HG02588 (cell line): ENCODE measurements around the gene MELK.
A peak's percentile ranks its signal among the peaks of the same experiment; 100 is the strongest.
"Not testable (repeated sequence)": the region's sequence is repeated elsewhere in the genome, so short reads cannot be mapped to it uniquely, and the experiment has no call there.

Source experiments
- ATAC-seq: cut with Tn5 transposase; IDR thresholded peaks from one replicate; pipeline ENCODE4 v1.9.1; 2021; ENCODE audit warnings: mild to moderate bottlenecking, moderate library complexity; ENCODE audit not compliant: unreplicated experiment

MELK gene

DNA sequence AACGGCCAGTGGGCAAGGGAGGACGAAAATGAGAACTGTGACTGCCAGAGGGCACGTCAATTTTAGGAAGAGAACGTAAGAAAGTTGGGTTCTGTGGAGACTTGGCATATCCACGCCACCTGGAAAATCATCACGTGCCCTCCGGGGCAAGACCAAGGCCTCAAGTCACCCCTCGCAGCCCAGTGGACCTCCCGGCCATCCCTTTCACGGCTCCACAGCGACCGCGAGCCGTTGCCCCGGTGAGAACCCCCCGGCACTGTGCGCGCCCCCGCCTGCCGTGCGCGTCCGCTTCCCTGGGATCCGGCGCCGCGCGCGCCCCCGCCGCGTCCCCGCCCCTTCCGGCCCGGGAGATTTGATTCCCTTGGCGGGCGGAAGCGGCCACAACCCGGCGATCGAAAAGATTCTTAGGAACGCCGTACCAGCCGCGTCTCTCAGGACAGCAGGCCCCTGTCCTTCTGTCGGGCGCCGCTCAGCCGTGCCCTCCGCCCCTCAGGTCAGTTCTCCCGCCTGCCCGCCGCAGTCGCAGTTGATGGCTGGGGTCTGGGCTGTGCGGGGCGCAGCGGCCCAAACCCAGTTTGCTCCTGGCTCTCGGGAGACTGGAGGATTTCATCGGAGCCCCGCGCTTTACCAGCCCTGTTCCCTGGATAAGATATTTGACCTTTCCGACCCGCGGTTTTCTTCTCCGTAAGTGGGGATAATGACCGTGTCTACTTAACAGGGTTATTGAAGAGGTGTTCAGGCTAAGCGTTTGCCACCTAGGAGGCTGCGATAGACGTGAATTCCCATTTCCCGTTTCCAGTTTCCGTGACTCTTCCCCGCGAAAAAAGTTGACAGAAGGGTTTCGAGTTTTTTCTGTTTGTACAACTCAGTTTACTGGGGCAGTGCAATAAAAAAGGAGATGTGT is at the start of gene MELK:
TSS of gene MELK (plus strand) at position 381 of the 904 bp plus-strand sequence. CDS start 8,787 bp downstream, outside the sequence.
- ATAC-seq: peak; percentile 68

- no peak for ATAC-seq
Measured at GRCh38 chr9:36530224-36530623, 42.5 kb upstream of the MELK start.

GRCh38 chr9:36532353-36532752 is 40.3 kb upstream of the MELK start:
- ATAC-seq: no peak

DNA sequence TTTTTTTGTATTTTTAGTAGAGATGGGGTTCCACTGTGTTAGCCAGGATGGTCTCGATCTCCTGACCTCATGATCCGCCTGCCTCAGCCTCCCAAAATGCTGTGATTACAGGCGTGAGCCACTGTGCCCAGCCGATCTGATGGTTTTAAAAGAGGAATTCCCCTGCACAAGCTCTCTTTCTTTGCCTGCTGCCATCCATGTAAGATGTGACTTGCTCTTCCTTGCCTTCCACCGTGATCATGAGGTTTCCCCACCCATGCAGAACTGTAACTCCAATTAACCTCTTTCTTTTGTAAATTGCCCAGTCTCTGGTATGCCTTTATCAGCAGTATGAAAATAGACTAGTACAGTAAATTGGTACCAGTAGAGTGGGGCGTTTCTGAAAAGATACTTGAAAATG is 39.0 kb upstream of the MELK start:
- ATAC-seq: not testable (repeated sequence)

GRCh38 chr9:36535107-36535506 is 37.6 kb upstream of the MELK start:
- no peak for ATAC-seq

DNA sequence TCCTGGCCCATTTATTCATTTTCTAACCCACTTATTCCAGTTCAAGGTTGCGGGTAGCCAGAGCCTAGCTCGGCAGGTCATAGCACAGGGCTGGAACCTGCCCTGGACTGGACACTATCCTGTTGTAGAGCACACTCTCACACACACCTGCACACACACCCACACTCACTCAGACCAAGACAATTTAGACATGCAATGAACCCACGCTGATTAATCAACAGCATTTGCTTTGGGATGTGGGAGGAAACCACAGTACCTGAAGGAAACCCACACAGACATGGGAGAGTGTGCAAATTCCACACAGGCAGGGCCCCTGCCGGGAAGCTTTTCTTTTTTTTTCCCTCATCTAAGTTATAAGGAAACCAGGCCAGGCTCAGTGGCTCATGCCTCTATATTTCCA is 34.8 kb upstream of the MELK start:
- ATAC-seq: no peak

DNA sequence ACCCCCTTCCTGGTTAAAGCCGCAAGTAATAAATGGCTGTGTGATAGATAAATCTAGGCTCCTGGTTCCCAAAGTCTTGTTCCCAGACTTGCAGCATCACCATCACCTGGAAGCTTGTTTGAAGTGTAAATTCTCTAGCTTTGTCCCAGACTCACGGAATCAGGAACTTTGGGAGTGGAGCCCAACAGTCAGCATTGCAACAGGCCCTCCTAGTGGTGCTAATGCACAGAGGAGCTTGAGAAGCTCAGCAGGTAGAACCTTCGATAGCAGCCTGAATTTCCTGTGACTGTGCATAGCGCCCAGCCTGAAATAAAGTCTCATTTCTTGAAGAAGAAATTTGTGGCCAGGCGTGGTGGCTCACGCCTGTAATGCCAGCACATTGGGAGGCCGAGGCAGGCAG is 30.3 kb upstream of the MELK start:
- ATAC-seq: no peak

- no peak for ATAC-seq
Measured at GRCh38 chr9:36543916-36544315, 28.8 kb upstream of the MELK start.

- no peak for ATAC-seq
Measured at GRCh38 chr9:36547598-36547997, 25.1 kb upstream of the MELK start.

- no peak for ATAC-seq
Measured at GRCh38 chr9:36548454-36548853, 24.2 kb upstream of the MELK start.

- ATAC-seq: no peak
Measured at GRCh38 chr9:36550135-36550534, 22.6 kb upstream of the MELK start.

- ATAC-seq: peak; percentile 54
Measured at GRCh38 chr9:36550631-36551098, 22.0 kb upstream of the MELK start.

DNA sequence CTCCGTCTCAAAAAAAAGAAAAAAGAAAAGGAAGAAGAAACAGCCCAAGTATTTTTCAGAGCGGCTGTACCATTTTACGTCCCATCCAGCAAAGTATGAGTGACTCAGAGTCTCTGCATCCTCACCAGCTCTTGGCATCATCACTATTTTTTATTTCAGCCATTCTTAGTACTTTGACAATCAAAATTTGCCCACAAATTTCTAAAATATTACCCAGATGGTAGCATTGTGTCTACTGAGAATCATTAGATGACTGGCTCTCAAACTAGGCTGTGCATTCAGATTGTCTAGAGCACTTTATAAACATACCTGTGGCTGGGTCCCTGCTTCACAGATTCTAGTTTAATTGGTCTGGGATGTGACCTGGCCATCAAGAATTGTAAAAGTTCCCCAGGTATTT is 21.6 kb upstream of the MELK start:
- no peak for ATAC-seq

GRCh38 chr9:36551910-36552309 is 20.8 kb upstream of the MELK start:
- ATAC-seq: no peak

DNA sequence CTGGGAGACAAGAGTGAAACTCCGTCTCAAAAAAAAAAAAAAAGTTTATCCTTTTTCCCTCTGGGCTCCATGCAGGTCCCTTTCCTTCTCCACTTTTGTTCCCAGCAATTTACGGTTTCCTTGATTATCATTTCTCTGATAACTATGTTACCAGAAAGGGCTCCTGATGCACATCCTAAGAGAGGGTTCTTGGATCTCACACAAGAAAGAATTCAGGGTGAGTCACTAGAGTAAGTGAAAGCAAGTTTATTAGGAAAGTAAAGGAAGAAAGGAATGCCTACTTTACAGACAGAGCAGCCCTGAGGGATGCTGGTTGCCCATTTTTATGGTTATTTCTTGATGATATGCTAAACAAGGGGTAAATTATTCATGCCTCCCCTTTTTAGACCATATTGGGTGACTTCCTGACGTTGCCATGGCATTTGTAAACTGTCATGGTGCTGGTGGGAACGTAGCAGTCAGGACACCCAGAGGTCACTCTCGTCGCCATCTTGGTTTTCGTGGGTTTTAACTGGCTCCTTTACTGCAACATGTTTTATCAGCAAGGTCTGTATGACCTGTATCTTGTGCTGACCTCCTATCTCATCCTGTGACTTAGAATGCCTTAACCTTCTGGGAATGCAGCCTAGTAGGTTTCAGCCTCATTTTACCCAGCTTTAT is 13.5 kb upstream of the MELK start:
- ATAC-seq: no peak

- no peak for ATAC-seq
Measured at GRCh38 chr9:36560771-36561170, 11.9 kb upstream of the MELK start.

DNA sequence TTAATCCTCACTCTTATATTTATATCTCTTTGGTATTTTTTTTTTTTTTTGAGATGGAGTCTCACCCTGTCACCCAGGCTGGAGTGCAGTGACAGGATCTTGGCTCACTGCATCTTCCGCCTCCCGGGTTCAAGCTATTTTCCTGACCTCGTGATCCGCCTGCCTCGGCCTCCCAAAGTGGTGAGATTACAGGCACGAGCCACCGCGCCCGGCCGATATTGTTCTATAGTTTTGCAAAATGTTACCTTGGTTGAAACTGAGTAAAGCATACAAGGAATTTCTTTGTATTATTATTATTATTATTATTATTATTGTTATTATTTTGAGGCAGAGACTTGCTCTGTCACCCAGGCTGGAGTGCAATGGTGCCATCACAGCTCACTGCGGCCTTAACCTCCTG is 9.9 kb upstream of the MELK start:
- ATAC-seq: not testable (repeated sequence)

DNA sequence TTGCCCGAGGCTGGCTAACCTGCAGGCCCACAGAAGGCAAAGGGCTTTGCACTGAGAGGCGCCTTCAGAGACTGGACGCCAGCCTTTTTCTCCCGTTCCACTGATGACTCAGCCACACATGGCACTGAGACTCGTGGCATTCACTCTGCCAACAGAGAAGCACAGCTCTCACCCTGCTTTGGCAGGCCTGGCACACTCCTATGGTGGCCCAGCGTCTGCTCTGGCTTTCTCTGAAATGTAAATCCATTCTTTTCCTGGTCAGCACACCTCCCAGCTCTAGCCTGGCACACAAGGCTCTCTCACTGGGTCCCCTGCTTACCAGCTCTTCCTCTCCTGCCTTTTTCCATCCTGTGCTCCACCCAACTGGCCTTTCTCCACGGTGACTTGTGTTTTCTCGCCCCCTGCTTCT is 5.9 kb upstream of the MELK start:
- ATAC-seq: no peak

- not testable (repeated sequence) for ATAC-seq
Measured at GRCh38 chr9:36568681-36569080, 4.0 kb upstream of the MELK start.

- ATAC-seq: no peak
Measured at GRCh38 chr9:36571333-36571732, 1.4 kb upstream of the MELK start.

DNA sequence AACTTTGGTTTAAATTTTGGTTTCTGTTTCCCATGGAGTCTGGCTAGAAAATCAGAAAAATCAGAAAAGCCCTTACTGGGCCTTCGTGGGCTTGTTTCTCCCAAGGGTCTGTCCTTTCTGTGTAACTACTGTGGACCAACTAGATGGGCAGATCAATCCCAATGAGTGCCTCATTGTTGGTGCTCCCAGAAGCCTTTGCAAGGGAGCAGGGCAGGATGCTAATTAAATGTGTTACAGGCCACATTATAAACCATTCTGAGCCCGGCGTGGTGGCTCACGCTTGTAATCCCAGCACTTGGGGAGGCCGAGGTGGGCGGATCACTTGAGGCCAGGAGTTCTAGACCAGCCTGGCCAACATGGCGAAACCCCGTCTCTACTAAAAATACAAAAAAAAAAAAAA is 1.4 kb downstream of the MELK start:
- not testable (repeated sequence) for ATAC-seq

DNA sequence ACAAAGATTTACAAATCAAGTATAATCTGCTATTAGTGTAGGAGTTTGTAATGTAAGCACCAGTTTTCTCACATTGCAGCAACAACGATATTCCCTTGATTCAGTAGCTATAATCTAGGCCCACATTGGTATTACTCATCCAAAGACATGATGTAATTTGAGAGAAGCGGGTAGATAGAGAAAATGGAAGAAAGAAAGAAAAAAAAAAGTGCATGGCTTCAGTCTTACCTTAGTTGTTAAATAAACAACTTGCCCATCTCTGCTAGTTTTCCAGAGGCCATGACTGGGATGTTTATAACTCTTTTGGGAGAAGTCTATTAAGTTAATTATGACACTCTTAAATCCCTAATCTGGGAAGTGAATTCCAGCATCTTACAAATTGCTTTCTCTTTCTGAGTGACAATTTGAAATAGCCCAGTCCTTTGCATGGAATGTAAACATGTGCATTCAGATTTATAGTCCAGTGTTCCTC is 2.8 kb downstream of the MELK start:
- ATAC-seq: no peak
